Neuronal stem cell (in vitro differentiated cells): ENCODE data around the gene SH3BP4.
A peak's percentile ranks its signal among the peaks of the same experiment; 100 is the strongest.

ENCODE experiments used
- DNase-seq: peaks from one replicate; pipeline ENCODE4 v3.0.0-alpha.2; 2013; ENCODE audit warnings: low spot score
- H2AFZ ChIP-seq: one replicate; pipeline ENCODE4 v1.6.1; 2013; ENCODE audit warnings: mild to moderate bottlenecking, low read length, inconsistent platforms
- H2AK5ac ChIP-seq: 2 replicates; pipeline ENCODE4 v1.6.1; 2013; ENCODE audit warnings: low read depth, mild to moderate bottlenecking, inconsistent platforms, low read length, moderate library complexity, mixed read lengths
- H2BK120ac ChIP-seq: 2 replicates; pipeline ENCODE4 v1.6.1; 2013; ENCODE audit warnings: low read depth, mild to moderate bottlenecking, inconsistent platforms, low read length, moderate library complexity, mixed read lengths
- H2BK12ac ChIP-seq: one replicate; pipeline ENCODE4 v1.6.1; 2013; ENCODE audit warnings: low read length, inconsistent platforms
- H2BK15ac ChIP-seq: 2 replicates; pipeline ENCODE4 v1.6.1; 2013; ENCODE audit warnings: mild to moderate bottlenecking, low read length, inconsistent platforms, mixed read lengths
- H2BK5ac ChIP-seq: one replicate; pipeline ENCODE4 v1.6.1; 2013; ENCODE audit warnings: inconsistent platforms, mild to moderate bottlenecking, low read length, moderate library complexity
- H3K14ac ChIP-seq: one replicate; pipeline ENCODE4 v1.6.1; 2013; ENCODE audit warnings: low read length, inconsistent platforms
- H3K18ac ChIP-seq: 2 replicates; pipeline ENCODE4 v1.6.1; 2013; ENCODE audit warnings: low read length, inconsistent platforms
- H3K23ac ChIP-seq: 2 replicates; pipeline ENCODE4 v1.6.1; 2013; ENCODE audit warnings: low read depth, mild to moderate bottlenecking, mixed read lengths, low read length, inconsistent platforms; ENCODE audit not compliant: poor library complexity
- H3K27ac ChIP-seq: replicated peaks from 3 replicates; pipeline ENCODE4 v1.5.1; 2013; ENCODE audit warnings: low read length, inconsistent platforms
- H3K27me3 ChIP-seq, 3 experiments: 2 replicates each; pipeline ENCODE4 v1.6.1; 2013; ENCODE audit warnings: low read length in 3 of 3, mild to moderate bottlenecking in 2 of 3, inconsistent platforms in 1 of 3, low read depth in 1 of 3, mixed read lengths in 1 of 3, moderate library complexity in 1 of 3; ENCODE audit not compliant: control insufficient read depth in 3 of 3, insufficient read depth in 3 of 3
- H3K36me3 ChIP-seq, 2 donors: replicated peaks in 1 of 2; 2 replicates each; pipeline ENCODE4 v1.6.1; 2013; ENCODE audit warnings: low read length in 2 of 2; ENCODE audit not compliant: control insufficient read depth in 2 of 2, insufficient read depth in 2 of 2
- H3K4ac ChIP-seq: 2 replicates; pipeline ENCODE4 v1.6.1; 2013; ENCODE audit warnings: inconsistent platforms, mild to moderate bottlenecking, low read length, moderate library complexity
- H3K4me1 ChIP-seq, 2 donors: 1 replicate in 1 of 2; 2 replicates in 1 of 2; pipeline ENCODE4 v1.6.1; 2013; ENCODE audit warnings: low read length in 2 of 2, low read depth in 1 of 2; ENCODE audit not compliant: control insufficient read depth in 2 of 2, insufficient read depth in 1 of 2
- H3K4me2 ChIP-seq: one replicate; pipeline ENCODE4 v1.6.1; 2013; ENCODE audit warnings: mild to moderate bottlenecking, low read length, inconsistent platforms; ENCODE audit not compliant: insufficient read depth, poor library complexity, severe bottlenecking
- H3K4me3 ChIP-seq, 2 donors: 2 replicates each; pipeline ENCODE4 v1.5.1; 2013; ENCODE audit warnings: low read length in 2 of 2, mild to moderate bottlenecking in 2 of 2, inconsistent platforms in 1 of 2, moderate library complexity in 1 of 2
- H3K79me1 ChIP-seq: one replicate; pipeline ENCODE4 v1.6.1; 2013; ENCODE audit warnings: low read depth, mild to moderate bottlenecking, inconsistent platforms, low read length, moderate library complexity
- H3K9ac ChIP-seq: one replicate; pipeline ENCODE4 v1.6.1; 2013; ENCODE audit warnings: mild to moderate bottlenecking, low read depth, low read length, inconsistent platforms; ENCODE audit not compliant: poor library complexity
- H3K9me3 ChIP-seq, 2 donors: replicated peaks in 1 of 2; 2 replicates each; pipeline versions ENCODE3 to v1.6.1; 2013; ENCODE audit warnings: low read length in 2 of 2, mild to moderate bottlenecking in 2 of 2, inconsistent platforms in 1 of 2, low read depth in 1 of 2, mixed read lengths in 1 of 2, moderate library complexity in 1 of 2; ENCODE audit not compliant: control insufficient read depth in 2 of 2, insufficient read depth in 1 of 2
- H4K8ac ChIP-seq: one replicate; pipeline ENCODE4 v1.6.1; 2013; ENCODE audit warnings: low read depth, mild to moderate bottlenecking, inconsistent platforms, low read length, moderate library complexity
- H4K91ac ChIP-seq: one replicate; pipeline ENCODE4 v1.6.1; 2013; ENCODE audit warnings: low read length, low read depth, mild to moderate bottlenecking, inconsistent platforms; ENCODE audit not compliant: poor library complexity
- WGBS, 2 donors: extraction: QIAGEN DNeasy Blood & Tissue Kit; methylation state at CpG; one replicate each; pipeline ENCODE4 v1.1.7; 2013; ENCODE audit warnings: missing lambda C conversion rate in 2 of 2, mixed read lengths in 1 of 2; ENCODE audit not compliant: insufficient read length in 2 of 2, insufficient replicate concordance in 1 of 2; ENCODE audit errors: extremely low coverage in 2 of 2; 5-methylcytosine and 5-hydroxymethylcytosine counted together

The SH3BP4 gene

DNA sequence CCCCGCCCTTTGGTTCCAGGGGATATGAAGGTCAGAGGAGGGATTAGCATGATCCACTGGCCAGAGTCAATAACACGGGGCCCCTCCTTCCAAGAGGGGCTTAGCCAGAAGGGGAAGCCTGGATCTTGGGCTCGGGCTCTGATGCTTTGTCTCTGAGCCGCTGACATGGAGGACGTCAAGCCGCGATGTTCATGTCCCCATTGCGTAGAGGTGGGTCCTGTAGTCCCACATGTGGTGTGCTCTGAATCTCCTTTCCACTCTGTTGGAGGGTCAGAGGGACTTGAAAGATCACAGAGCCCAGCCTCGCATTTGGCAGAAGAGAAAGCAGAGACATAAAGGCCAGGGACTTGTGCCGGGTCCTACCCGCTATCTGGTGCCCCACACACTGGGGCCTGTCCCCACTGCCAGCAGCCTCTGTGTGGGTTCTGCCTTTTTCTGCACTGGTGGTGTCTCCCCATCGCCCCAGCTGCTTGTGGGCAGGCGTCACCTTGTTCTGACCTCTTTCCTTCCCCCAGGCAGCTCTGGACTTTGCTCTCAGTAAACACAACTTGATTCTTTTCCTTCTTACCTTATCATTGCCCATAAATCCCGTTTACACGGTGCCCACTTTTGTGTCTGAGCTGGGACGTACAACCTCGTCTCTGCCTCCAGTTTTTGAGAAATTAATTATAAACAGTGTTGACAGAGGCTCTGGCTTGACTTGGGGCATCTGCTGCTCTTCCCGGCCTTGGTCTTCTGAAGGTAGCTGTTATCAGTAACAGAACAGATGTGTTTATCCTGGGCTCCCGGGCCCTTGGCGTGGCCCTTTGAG, 48.8 kb downstream of the SH3BP4 start:
- Histone ChIP-seq H3K4me1 (peaks cover 17 to 41% of the 10 kb centered on the region in 2 donors), H2BK15ac (no peak overlapping the region)

DNA sequence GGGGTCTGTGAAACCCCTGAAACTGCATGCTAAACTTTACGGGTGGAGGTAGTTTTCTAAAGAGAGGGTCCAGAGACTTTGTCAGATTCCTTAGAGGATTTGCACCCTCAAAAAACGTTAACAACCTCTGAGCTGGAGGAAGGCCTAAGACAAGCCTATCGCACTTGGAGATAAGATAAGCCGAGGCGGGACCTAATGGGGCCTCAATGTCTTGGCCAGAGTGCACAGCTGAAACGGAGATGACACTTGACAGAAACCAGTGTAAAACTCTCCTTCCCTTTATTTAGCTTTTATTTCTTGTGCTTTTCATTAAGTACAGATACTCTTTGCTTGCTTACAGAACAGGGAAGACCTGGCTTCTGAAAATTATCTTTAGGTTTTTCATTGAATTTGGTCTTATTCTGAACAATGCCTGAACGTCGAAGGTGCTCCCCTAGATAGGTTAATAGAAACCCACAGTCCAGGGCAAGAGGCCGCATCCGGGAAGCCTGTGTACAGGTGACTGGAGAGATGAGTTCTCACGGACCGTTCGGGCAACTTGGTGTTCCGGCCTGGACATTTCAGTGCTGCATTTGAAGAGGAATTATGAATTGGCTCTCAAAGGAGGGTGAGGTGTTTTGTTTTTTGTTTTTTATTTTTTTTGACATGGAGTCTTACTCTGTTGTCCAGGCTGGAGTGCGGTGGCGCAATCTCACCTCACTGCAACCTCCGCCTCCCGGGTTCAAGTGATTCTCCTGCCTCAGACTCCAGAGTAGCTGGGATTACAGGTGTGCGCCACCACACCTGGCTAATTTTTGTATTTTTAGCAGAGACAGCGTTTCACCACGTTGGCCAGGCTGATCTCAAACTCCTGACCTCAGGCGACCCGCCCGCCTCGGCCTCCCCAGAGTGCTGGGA, 49.7 kb downstream of the SH3BP4 start:
- no peak overlapping the region for H3K4me2 ChIP-seq
- no peak overlapping the region for H3K18ac ChIP-seq
- no peak overlapping the region for H3K14ac ChIP-seq
- H3K23ac ChIP-seq = no peak overlapping the region
- H3K36me3 ChIP-seq = peaks cover 8 to 76% of the 10 kb centered on the region in 2 donors
- H3K9ac ChIP-seq = no peak overlapping the region
- H2AFZ ChIP-seq = no peak overlapping the region
- H3K4ac ChIP-seq = no peak overlapping the region
- no peak overlapping the region for H3K27ac ChIP-seq
- H3K4me3 ChIP-seq = no peak overlapping the region
- H2BK15ac ChIP-seq = no peak overlapping the region
- H4K8ac ChIP-seq = no peak overlapping the region
- no peak overlapping the region for H2BK120ac ChIP-seq
- H2AK5ac ChIP-seq = no peak overlapping the region
- H3K4me1 ChIP-seq = peaks cover 17 to 41% of the 10 kb centered on the region in 2 donors
- no peak overlapping the region for H2BK5ac ChIP-seq
- H3K79me1 ChIP-seq = peaks cover 18% of the 10 kb centered on the region
- WGBS, 2 donors = no CpG with 5 or more reads among the region's 25 CpGs
- DNase-seq = no peak
- peaks cover 0 to 16% of the 10 kb centered on the region in 2 donors for H3K9me3 ChIP-seq
- H4K91ac ChIP-seq = no peak overlapping the region
- no peak overlapping the region for H2BK12ac ChIP-seq
- no peaks in the 10 kb centered on the region for H3K27me3 ChIP-seq

More for the DNA sequence above, 48.8 kb downstream of the SH3BP4 start:
- Histone ChIP-seq H3K9ac (no peak overlapping the region), H3K9me3 (peaks cover 0 to 16% of the 10 kb centered on the region in 2 donors), H2BK120ac (no peak overlapping the region), H2BK12ac (no peak overlapping the region), H4K91ac (no peak overlapping the region), H2AFZ (no peak overlapping the region), H3K4me2 (no peak overlapping the region), H3K14ac (no peak overlapping the region), H3K4me3 (no peak overlapping the region), H3K36me3 (peaks cover 8 to 79% of the 10 kb centered on the region in 2 donors), H3K27ac (no peak overlapping the region), H3K4ac (no peak overlapping the region), H2BK5ac (no peak overlapping the region), H3K27me3 (no peaks in the 10 kb centered on the region), H3K23ac (no peak overlapping the region), H3K79me1 (peaks cover 18% of the 10 kb centered on the region), H4K8ac (no peak overlapping the region), H3K18ac (no peak overlapping the region), H2AK5ac (peak overlapping the region; percentile 27)
- DNase-seq = no peak
- WGBS, 2 donors = no CpG with 5 or more reads among the region's 20 CpGs

DNA sequence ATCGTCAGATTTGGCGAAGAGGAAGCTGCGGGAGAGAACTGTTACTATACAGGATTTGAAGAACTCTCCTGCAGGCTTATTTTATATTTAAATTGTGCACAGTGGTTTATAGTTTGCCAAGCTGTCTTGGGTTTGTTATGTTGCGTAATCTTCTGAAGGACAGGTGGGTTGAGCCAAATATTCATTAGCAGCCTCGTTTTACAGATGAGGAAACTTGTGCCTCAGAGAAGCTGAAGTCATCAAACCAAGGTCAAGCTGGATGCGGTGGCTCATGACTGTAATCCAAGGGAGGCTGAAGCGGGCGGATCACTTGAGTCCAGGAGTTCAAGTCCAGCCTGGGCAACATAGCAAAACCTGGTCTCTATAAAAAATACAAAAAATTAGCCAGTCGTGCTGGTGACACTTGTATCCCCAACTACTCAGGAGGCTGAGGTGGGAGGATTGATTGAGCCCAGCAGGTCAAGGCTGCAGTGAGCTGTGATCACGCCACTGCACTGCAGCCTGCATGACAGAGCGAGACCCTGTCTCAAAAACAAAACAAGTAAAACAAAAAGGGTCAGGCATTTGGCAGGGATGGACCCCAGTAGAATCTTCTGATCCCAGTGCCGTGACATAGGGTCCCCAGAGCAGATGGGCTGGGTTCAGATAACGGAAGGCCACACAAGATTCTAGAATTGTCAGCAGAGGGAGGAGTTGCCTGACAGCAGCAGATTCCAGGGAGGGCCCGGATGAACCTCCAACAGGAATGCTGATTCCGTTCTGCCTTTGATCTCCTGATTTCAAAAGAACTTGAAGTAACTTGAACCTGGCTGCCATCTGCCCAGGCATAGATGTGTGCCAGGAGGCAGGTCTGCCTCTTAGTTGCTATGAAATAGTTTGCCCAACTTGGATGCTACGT, 50.6 kb downstream of the SH3BP4 start:
- Histone ChIP-seq H4K91ac (no peak overlapping the region), H3K27ac (no peak overlapping the region), H3K36me3 (peaks cover 8 to 79% of the 10 kb centered on the region in 2 donors), H2BK120ac (no peak overlapping the region), H3K79me1 (peaks cover 20% of the 10 kb centered on the region), H4K8ac (no peak overlapping the region), H3K27me3 (no peaks in the 10 kb centered on the region), H3K9me3 (peaks cover 0 to 16% of the 10 kb centered on the region in 2 donors), H3K23ac (no peak overlapping the region), H3K4ac (no peak overlapping the region), H2BK12ac (no peak overlapping the region), H2BK15ac (no peak overlapping the region), H3K9ac (no peak overlapping the region), H3K18ac (no peak overlapping the region), H2BK5ac (no peak overlapping the region), H2AK5ac (no peak overlapping the region), H3K4me3 (no peak overlapping the region), H3K14ac (no peak overlapping the region), H3K4me2 (no peak overlapping the region), H2AFZ (no peak overlapping the region), H3K4me1 (peaks cover 13 to 33% of the 10 kb centered on the region in 2 donors)
- no CpG with 5 or more reads among the region's 16 CpGs for whole genome bisulfite sequencing, 2 donors
- no peak for DNase-seq
